ENCODE data around the gene PPARA. TPM values are rescaled to one million over a fixed set of nuclear protein-coding genes. Genes with fewer than 3 reads are reported as not detected.

PPARA gene
- total RNA-seq, 1 experiment from 2014 or later = 14.5 TPM

DNA sequence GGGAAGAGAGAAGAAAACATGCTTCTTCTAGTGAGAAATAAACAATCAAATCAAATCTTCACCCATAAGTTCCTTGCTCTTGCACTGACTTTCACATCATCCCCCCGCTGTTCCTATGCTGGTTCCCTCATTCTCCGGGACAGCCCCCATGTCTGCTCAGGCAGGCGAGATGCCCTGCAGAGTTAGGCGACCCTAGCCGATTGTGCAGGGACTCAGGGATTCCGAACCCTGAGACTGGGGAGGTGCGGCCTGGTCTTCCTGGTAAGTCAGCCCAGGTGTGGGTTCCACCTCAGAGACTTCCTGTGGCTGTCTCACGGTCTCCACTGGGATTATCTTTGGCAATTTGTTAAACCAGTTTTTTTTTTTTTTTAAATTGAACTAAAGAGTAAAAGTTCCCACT lies 124.1 kb downstream of the PPARA start:
- Histone ChIP-seq H3K9me3 (ENCODE audit: control insufficient read depth in 1 of 2, insufficient read depth in 1 of 2, low read depth in 1 of 2, low read length in 2 of 2) (peaks cover 0 to 5% of the 10 kb centered on the region in 2 experiments; a peak in 1 of 4 replicates), H3K79me2 (ENCODE audit: insufficient read depth, low read length) (no peaks in the 10 kb centered on the region), H3K4me2 (ENCODE audit: low read length) (no peak overlapping the region), H3K36me3 (ENCODE audit: control insufficient read depth in 1 of 2, insufficient read depth in 2 of 2, low read length in 2 of 2) (peaks cover 10 to 41% of the 10 kb centered on the region in 2 experiments), H3K9ac (ENCODE audit: low read length) (no peak overlapping the region), H3K4me1 (ENCODE audit: control insufficient read depth in 1 of 2, insufficient read depth in 2 of 2, low read length in 2 of 2) (peaks cover 0 to under 1% of the 10 kb centered on the region in 2 experiments; a peak in 1 of 4 replicates), H3K27me3 (ENCODE audit: insufficient read depth, low read length) (no peaks in the 10 kb centered on the region), H3K27ac (ENCODE audit: low read depth, low read length) (no peak overlapping the region), H2AFZ (ENCODE audit: low read depth, low read length, poor library complexity, severe bottlenecking) (no peak overlapping the region), H4K20me1 (ENCODE audit: insufficient read depth) (no peaks in the 10 kb centered on the region), H3K9me2 (ENCODE audit: insufficient read depth) (no peaks in the 10 kb centered on the region), H3K4me3 (replicated peaks in 1 of 2; ENCODE audit: low read depth in 1 of 2, low read length in 2 of 2) (no peak overlapping the region)
- POLR2A ChIA-PET = no interaction called here
- RAD21 ChIA-PET (ENCODE audit: low non-redundant PET in 1 of 2, low total read pairs in 2 of 2, uncharacterized antibody in 2 of 2, unreplicated experiment in 2 of 2) = no interaction called here
- intact Hi-C loops (cut with micrococcal nuclease) = no loop called here
- TF ChIP-seq SP1 (IDR thresholded peaks at IDR 0.05; ENCODE audit: low read depth) (no peak), EZH2phosphoT487 (IDR thresholded peaks at IDR 0.05; ENCODE audit: borderline replicate concordance) (no peak)
- TF ChIP-seq, protein P1, sequence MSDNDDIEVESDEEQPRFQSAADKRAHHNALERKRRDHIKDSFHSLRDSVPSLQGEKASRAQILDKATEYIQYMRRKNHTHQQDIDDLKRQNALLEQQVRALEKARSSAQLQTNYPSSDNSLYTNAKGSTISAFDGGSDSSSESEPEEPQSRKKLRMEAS (IDR thresholded peaks at IDR 0.05) = no peak
- ATAC-seq = no peak
- no TSS peak for BruUV-seq (replicated peaks)
- CTCF ChIA-PET = no interaction called here
- DNase-seq (ENCODE audit: low read depth, low spot score) = no peak

DNA sequence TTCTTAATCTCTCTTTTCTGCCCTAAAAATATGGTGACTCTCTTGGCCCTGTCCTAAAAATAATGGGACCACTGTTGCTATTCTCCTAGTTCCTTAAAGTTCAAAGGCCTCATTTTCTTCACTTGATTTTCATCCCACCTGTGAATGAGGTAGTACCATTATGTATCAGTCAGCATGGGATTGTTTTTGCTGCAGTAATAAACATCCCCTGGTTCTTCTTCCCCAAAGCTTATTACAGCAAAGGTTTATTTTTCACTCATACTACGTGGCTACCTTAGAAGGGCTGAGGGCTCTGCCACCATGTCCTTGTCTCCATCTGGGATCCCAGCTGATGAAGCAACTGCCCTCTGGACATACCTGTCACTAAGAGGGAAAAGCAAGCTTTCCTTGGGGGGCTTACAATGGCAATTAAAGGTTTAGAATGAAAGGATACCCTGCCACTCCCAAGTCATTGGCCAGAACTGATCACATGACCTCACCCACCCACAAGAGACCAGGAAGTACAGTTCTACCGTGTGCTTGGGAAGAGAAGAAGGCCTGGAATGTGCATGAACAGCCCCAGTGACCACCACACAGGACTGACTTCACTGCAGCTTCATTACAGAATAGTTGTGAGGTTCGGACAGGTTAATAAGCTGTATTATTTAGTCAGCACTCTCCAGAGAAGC lies 125.3 kb downstream of the PPARA start:
- ChIA-PET CTCF (no interaction called here), POLR2A (no interaction called here), RAD21 (ENCODE audit: low non-redundant PET in 1 of 2, low total read pairs in 2 of 2, uncharacterized antibody in 2 of 2, unreplicated experiment in 2 of 2) (no interaction called here)
- no peak overlapping the region for H3K9ac ChIP-seq (ENCODE audit: low read length)
- ATAC-seq (no peak), DNase-seq (ENCODE audit: low read depth, low spot score) (no peak)
- no peaks in the 10 kb centered on the region for H3K27me3 ChIP-seq (ENCODE audit: insufficient read depth, low read length)
- H3K27ac ChIP-seq (ENCODE audit: low read depth, low read length) = no peak overlapping the region
- H2AFZ ChIP-seq (ENCODE audit: low read depth, low read length, poor library complexity, severe bottlenecking) = no peak overlapping the region
- no peaks in the 10 kb centered on the region for H3K9me2 ChIP-seq (ENCODE audit: insufficient read depth)
- intact Hi-C loops (cut with micrococcal nuclease) = no loop called here
- H3K9me3 ChIP-seq (ENCODE audit: control insufficient read depth in 1 of 2, insufficient read depth in 1 of 2, low read depth in 1 of 2, low read length in 2 of 2) = peaks cover 0 to 5% of the 10 kb centered on the region in 2 experiments; a peak in 1 of 4 replicates
- no peak overlapping the region for H3K4me3 ChIP-seq (replicated peaks in 1 of 2; ENCODE audit: low read depth in 1 of 2, low read length in 2 of 2)
- H3K4me1 ChIP-seq (ENCODE audit: control insufficient read depth in 1 of 2, insufficient read depth in 2 of 2, low read length in 2 of 2) = no peaks in the 10 kb centered on the region
- H3K4me2 ChIP-seq (ENCODE audit: low read length) = no peak overlapping the region
- H3K79me2 ChIP-seq (ENCODE audit: insufficient read depth, low read length) = no peaks in the 10 kb centered on the region
- peaks cover 17 to 45% of the 10 kb centered on the region in 2 experiments for H3K36me3 ChIP-seq (ENCODE audit: control insufficient read depth in 1 of 2, insufficient read depth in 2 of 2, low read length in 2 of 2)
- BruUV-seq (replicated peaks) = no TSS peak
- H4K20me1 ChIP-seq (ENCODE audit: insufficient read depth) = no peaks in the 10 kb centered on the region
- TF ChIP-seq EZH2phosphoT487 (IDR thresholded peaks at IDR 0.05; ENCODE audit: borderline replicate concordance) (no peak), JUND (IDR thresholded peaks at IDR 0.05) (no peak), POLR2AphosphoS5 (IDR thresholded peaks at IDR 0.05; ENCODE audit: low read depth, low read length) (no peak), ZNF274 (IDR thresholded peaks at IDR 0.05; ENCODE audit: low read depth, low read length) (no peak), POLR2A (IDR thresholded peaks at IDR 0.05; ENCODE audit: borderline replicate concordance, extremely low read depth, insufficient read depth, insufficient read length) (no peak), RAD21 (IDR thresholded peaks at IDR 0.05; ENCODE audit: low read depth) (no peak), EZH2 (IDR thresholded peaks at IDR 0.05) (no peak), EGR1 (IDR thresholded peaks at IDR 0.05; ENCODE audit: low read depth) (no peak), ELF1 (IDR thresholded peaks at IDR 0.05; ENCODE audit: borderline replicate concordance, low read depth) (no peak), SIN3A (IDR thresholded peaks at IDR 0.05; ENCODE audit: low read depth) (no peak), ZFX (IDR thresholded peaks at IDR 0.05) (no peak), SP1 (IDR thresholded peaks at IDR 0.05; ENCODE audit: low read depth) (no peak), CEBPB (IDR thresholded peaks at IDR 0.05; ENCODE audit: low read depth) (no peak)
- TF ChIP-seq, protein P2, sequence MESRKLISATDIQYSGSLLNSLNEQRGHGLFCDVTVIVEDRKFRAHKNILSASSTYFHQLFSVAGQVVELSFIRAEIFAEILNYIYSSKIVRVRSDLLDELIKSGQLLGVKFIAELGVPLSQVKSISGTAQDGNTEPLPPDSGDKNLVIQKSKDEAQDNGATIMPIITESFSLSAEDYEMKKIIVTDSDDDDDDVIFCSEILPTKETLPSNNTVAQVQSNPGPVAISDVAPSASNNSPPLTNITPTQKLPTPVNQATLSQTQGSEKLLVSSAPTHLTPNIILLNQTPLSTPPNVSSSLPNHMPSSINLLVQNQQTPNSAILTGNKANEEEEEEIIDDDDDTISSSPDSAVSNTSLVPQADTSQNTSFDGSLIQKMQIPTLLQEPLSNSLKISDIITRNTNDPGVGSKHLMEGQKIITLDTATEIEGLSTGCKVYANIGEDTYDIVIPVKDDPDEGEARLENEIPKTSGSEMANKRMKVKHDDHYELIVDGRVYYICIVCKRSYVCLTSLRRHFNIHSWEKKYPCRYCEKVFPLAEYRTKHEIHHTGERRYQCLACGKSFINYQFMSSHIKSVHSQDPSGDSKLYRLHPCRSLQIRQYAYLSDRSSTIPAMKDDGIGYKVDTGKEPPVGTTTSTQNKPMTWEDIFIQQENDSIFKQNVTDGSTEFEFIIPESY (IDR thresholded peaks at IDR 0.05; ENCODE audit: extremely low read depth, insufficient replicate concordance, low read length) = no peak
- TF ChIP-seq, protein P1 (IDR thresholded peaks at IDR 0.05) = no peak
- TF ChIP-seq, protein P3, sequence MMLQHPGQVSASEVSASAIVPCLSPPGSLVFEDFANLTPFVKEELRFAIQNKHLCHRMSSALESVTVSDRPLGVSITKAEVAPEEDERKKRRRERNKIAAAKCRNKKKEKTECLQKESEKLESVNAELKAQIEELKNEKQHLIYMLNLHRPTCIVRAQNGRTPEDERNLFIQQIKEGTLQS (IDR thresholded peaks at IDR 0.05) = no peak
- TF ChIP-seq, protein P4, sequence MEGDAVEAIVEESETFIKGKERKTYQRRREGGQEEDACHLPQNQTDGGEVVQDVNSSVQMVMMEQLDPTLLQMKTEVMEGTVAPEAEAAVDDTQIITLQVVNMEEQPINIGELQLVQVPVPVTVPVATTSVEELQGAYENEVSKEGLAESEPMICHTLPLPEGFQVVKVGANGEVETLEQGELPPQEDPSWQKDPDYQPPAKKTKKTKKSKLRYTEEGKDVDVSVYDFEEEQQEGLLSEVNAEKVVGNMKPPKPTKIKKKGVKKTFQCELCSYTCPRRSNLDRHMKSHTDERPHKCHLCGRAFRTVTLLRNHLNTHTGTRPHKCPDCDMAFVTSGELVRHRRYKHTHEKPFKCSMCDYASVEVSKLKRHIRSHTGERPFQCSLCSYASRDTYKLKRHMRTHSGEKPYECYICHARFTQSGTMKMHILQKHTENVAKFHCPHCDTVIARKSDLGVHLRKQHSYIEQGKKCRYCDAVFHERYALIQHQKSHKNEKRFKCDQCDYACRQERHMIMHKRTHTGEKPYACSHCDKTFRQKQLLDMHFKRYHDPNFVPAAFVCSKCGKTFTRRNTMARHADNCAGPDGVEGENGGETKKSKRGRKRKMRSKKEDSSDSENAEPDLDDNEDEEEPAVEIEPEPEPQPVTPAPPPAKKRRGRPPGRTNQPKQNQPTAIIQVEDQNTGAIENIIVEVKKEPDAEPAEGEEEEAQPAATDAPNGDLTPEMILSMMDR (IDR thresholded peaks at IDR 0.05 in 2 of 3, conservative IDR thresholded peaks at IDR 0.05 in 1 of 3; ENCODE audit: borderline replicate concordance in 1 of 3, insufficient read depth in 1 of 3, low read depth in 2 of 3, low read length in 2 of 3) = no peak
